Brain microvascular endothelial cell (primary cell): ENCODE measurements around the gene RALGAPB.
A peak's percentile ranks its signal among the peaks of the same experiment; 100 is the strongest.

ENCODE experiments used
- DNase-seq: peaks from one replicate; pipeline ENCODE4 v3.0.0-alpha.2; 2020
- H3K27ac ChIP-seq: fragments of 250-450 bp; sonication (Bioruptor Pico); 2 replicates; pipeline ENCODE4 v1.5.1; 2020; ENCODE audit warnings: mild to moderate bottlenecking, moderate library complexity
- H3K27me3 ChIP-seq: fragments of 250-450 bp; sonication (Bioruptor Pico); replicated peaks from 2 replicates; pipeline ENCODE4 v1.5.1; 2020; ENCODE audit warnings: mild to moderate bottlenecking
- H3K36me3 ChIP-seq: fragments of 250-450 bp; sonication (Bioruptor Pico); replicated peaks from 2 replicates; pipeline ENCODE4 v1.5.1; 2020; ENCODE audit warnings: mild to moderate bottlenecking
- H3K4me3 ChIP-seq: 2 replicates; pipeline ENCODE4 v1.5.1; 2011; ENCODE audit warnings: low read depth, mild to moderate bottlenecking, control low read depth, low read length, moderate library complexity
- in situ Hi-C: cut with HindIII; loops from 2 replicates; pipeline ENCODE4 v1.10.0; 2017; ENCODE audit warnings: low sequenced_read_pairs, low pct_ligation_motif_present
- TF ChIP-seq, protein P1 (sequence below): IDR thresholded peaks from 2 replicates; pipeline ENCODE4 v1.5.1; 2011; ENCODE audit warnings: low read depth, mild to moderate bottlenecking, moderate library complexity, low read length, control low read depth, inconsistent platforms; ENCODE audit errors: missing control alignments

RALGAPB gene

DNA sequence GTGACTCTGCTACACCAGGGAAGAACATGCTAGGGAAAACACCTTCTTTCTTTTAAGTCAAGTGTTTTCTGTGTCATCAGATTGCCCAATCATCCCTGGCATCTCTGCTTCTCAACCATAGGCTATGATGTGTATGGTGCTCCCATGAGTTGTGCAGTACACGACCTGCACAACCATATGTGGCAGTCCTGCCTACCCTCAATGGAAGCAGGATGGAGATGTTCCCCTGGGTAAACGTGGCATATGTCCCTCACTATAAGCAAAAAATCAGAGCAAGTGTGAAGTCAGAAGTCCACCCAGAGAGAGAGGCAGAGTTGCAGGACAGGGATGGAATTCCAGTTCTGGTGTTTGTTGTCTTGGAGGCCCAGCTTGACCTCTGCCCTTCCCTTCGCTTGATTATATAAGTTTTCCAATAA is 27.3 kb upstream of the RALGAPB start:
- Histone ChIP-seq H3K27ac (no peak overlapping the region), H3K27me3 (no peaks in the 10 kb centered on the region), H3K4me3 (no peak overlapping the region), H3K36me3 (no peaks in the 10 kb centered on the region)
- no peak for DNase-seq
- in situ Hi-C loops, result no loop called here
- TF ChIP-seq, protein P1, sequence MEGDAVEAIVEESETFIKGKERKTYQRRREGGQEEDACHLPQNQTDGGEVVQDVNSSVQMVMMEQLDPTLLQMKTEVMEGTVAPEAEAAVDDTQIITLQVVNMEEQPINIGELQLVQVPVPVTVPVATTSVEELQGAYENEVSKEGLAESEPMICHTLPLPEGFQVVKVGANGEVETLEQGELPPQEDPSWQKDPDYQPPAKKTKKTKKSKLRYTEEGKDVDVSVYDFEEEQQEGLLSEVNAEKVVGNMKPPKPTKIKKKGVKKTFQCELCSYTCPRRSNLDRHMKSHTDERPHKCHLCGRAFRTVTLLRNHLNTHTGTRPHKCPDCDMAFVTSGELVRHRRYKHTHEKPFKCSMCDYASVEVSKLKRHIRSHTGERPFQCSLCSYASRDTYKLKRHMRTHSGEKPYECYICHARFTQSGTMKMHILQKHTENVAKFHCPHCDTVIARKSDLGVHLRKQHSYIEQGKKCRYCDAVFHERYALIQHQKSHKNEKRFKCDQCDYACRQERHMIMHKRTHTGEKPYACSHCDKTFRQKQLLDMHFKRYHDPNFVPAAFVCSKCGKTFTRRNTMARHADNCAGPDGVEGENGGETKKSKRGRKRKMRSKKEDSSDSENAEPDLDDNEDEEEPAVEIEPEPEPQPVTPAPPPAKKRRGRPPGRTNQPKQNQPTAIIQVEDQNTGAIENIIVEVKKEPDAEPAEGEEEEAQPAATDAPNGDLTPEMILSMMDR, result no peak

GRCh38 chr20:38445901-38446425 is 26.7 kb upstream of the RALGAPB start:
- in situ Hi-C loops, result no loop called here
- Histone ChIP-seq H3K27me3 (no peaks in the 10 kb centered on the region), H3K36me3 (no peaks in the 10 kb centered on the region), H3K27ac (peak overlapping the region; percentile 86), H3K4me3 (peak overlapping the region; percentile 90)
- TF ChIP-seq, protein P1, result no peak
- DNase-seq, result no peak

GRCh38 chr20:38446441-38447209 is 26.0 kb upstream of the RALGAPB start:
- no peaks in the 10 kb centered on the region for H3K27me3 ChIP-seq
- peak overlapping the region; percentile 86 for H3K27ac ChIP-seq
- DNase-seq, result peak; percentile 88
- H3K4me3 ChIP-seq, result peak overlapping the region; percentile 90
- no peaks in the 10 kb centered on the region for H3K36me3 ChIP-seq
- TF ChIP-seq, protein P1, result peak; percentile 91
- in situ Hi-C loops, result no loop called here

- TF ChIP-seq, protein P1, result no peak
- Histone ChIP-seq H3K36me3 (no peaks in the 10 kb centered on the region), H3K27ac (peak overlapping the region; percentile 86), H3K27me3 (no peaks in the 10 kb centered on the region), H3K4me3 (peak overlapping the region; percentile 90)
- in situ Hi-C loops, result no loop called here
- no peak for DNase-seq
Measured at GRCh38 chr20:38447251-38447661, 25.4 kb upstream of the RALGAPB start.

GRCh38 chr20:38447931-38448675 is 24.5 kb upstream of the RALGAPB start:
- Histone ChIP-seq H3K27ac (no peak overlapping the region), H3K4me3 (no peak overlapping the region), H3K36me3 (no peaks in the 10 kb centered on the region), H3K27me3 (no peaks in the 10 kb centered on the region)
- in situ Hi-C loops, result no loop called here
- TF ChIP-seq, protein P1, result no peak
- no peak for DNase-seq
